Left ventricle myocardium superior (tissue), 1 donor: ENCODE results near the gene SYT7. TPM values are rescaled to one million over a fixed set of nuclear protein-coding genes. Genes with fewer than 3 reads are reported as not detected.

ENCODE experiments used
- ATAC-seq: fragments of 200-7000 bp; cut with Tn5 transposase; one replicate; pipeline ENCODE4 v1.9.1; 2020; ENCODE audit warnings: mild to moderate bottlenecking, moderate library complexity
- DNase-seq: peaks from one replicate; pipeline ENCODE4 v3.0.0-alpha.2; 2020
- intact Hi-C: fragments of 100-400 bp; cut with micrococcal nuclease; formaldehyde crosslinking; loops from one replicate; pipeline ENCODE4 v1.11.0; 2022
- total RNA-seq: library from RNA; stranded (reverse); fragmentation: NEBNext Ultra II Directional; extraction: Animal tissue kit (Norgen Biotek cat#: 25700); gene quantifications from one replicate; pipeline ENCODE4 v1.2.1, GENCODE V29; 2021
- donor health status: DM: no; HTN: yes; CAD: no; lungs with severe emphysema.

The SYT7 gene
- total RNA-seq, 1 donor from 2014 or later, result 32.5 TPM

GRCh38 chr11:61510166-61510919 lies 70.5 kb downstream of the SYT7 start:
- intact Hi-C loops, result no loop called here
- DNase-seq (no peak), ATAC-seq (no peak)

- peak; percentile 94 for ATAC-seq
- intact Hi-C loops, result no loop called here
- DNase-seq, result peak; percentile 85
Measured at GRCh38 chr11:61509043-61510029, 71.5 kb downstream of the SYT7 start.

GRCh38 chr11:61507962-61508861 lies 72.7 kb downstream of the SYT7 start, which contains the start of gene LRRC10B:
TSS of gene LRRC10B (plus strand) at chr11:61508749. CDS start at chr11:61508999, 250 bp downstream.
- intact Hi-C loops, result no loop called here
- ATAC-seq, result no peak
- peak; percentile 46 for DNase-seq

- DNase-seq (no peak), ATAC-seq (no peak)
- intact Hi-C loops, result no loop called here
Measured at GRCh38 chr11:61507012-61507768, 73.7 kb downstream of the SYT7 start.

GRCh38 chr11:61505640-61506155 lies 75.2 kb downstream of the SYT7 start:
- intact Hi-C loops, result no loop called here
- ATAC-seq (no peak), DNase-seq (no peak)

- intact Hi-C loops, result no loop called here
- ATAC-seq, result no peak
- no peak for DNase-seq
Measured at GRCh38 chr11:61505106-61505505, 75.8 kb downstream of the SYT7 start.

DNA sequence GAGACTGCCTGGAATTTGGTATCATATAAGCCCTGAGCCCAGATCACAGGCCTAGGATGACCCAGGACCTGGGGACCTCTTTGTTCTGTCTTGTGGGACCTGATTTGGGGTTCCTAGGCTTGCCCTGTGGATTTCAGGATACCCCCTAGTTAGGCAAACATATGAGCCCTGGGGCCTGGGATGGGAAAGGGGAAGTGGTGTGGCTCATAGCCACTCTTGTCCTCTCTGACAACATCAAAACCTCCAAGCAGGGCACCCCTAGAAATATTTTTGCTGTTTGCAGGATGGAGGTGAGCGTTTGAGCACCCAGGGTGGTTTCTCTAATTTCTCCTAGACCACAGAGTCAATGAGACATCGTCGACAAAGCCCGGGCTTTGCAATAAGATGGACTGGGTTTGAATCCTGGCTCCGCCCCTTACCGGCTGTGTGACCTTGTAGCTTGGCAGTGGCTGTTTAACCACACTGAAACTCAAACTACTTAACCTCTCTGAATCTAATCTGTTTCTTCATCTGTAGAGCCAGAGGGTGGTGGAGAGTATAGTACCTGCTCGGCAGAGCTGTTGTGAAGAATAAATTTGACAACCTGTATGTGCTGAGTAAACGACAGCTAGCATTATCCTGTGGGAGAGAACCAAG lies 77.6 kb downstream of the SYT7 start:
- no peak for ATAC-seq

GRCh38 chr11:61502522-61502921 lies 78.4 kb downstream of the SYT7 start:
- ATAC-seq (no peak), DNase-seq (no peak)
- intact Hi-C loops, result no loop called here

More for the DNA sequence above, 77.6 kb downstream of the SYT7 start:
- intact Hi-C loops, result no loop called here
- DNase-seq, result no peak

- no peak for ATAC-seq
- no peak for DNase-seq
- intact Hi-C loops, result no loop called here
Measured at GRCh38 chr11:61499816-61500491, 80.9 kb downstream of the SYT7 start.

GRCh38 chr11:61498767-61499341 lies 82.0 kb downstream of the SYT7 start:
- ATAC-seq (no peak), DNase-seq (no peak)
- intact Hi-C loops, result no loop called here

DNA sequence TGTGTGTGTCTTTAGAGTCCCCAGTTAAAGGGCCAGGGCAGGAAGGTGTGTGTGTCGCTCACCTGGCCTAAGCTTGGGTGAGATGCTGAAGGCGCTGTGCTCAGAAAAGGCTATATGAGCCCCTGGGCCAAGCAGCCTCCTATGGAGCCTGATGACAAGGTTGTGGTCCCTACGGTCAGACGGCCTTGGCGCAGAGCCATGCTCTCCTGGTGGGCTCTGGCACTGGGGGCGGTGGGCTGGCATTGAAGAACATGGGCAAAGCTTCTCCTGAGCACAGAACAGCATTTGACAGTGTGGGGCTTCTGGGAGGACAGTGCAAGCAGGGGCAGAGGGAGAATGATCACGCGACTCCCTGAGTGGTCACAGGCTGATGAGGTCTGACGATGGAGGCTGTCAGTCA lies 83.0 kb downstream of the SYT7 start:
- DNase-seq, result no peak
- ATAC-seq, result no peak
- intact Hi-C loops, result no loop called here

- intact Hi-C loops, result no loop called here
- DNase-seq (no peak), ATAC-seq (no peak)
Measured at GRCh38 chr11:61497473-61497872, 83.4 kb downstream of the SYT7 start.

- ATAC-seq (no peak), DNase-seq (no peak)
- intact Hi-C loops, result no loop called here
Measured at GRCh38 chr11:61496602-61497400, 84.1 kb downstream of the SYT7 start.

DNA sequence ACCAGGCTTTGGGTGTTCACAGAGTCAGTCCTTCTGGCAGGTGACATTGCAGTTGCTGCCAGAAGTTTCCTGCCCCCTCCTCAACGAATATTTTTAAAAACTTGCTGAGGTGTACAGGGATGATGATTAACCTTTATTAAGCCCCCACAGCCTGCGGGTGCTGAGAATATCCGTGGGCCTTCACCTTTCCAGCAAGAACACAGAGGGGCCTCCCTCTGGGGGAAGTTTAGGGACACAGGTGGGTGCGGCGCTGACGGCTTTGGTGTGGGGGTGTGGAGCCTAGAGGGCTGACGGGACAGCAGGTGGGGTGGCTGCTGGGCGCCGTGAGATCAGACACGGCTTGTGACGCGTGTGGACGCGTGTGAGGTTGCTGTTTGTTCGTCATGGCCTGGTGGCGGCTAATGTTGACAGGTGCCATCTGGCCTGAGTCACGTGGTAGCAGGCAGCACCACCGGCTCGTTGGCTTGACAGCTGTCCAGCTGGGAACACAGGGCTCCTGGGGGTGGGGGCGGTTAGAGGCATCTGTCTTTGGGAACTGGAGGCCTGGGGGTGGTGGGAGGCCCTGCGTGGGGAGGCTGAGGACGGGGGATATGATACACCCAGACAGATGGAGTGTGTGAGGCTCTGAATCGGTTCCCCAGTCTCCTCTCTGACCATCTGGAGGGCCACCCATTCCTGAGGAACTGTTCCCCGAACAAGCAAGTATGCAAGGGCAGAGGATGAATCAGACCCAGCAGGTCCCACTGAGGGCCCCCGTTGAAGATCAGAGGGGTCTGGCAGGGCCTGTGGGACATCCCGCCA lies 84.9 kb downstream of the SYT7 start:
- DNase-seq, result no peak
- ATAC-seq, result peak; percentile 10
- intact Hi-C loops, result no loop called here

- DNase-seq, result peak; percentile 63
- intact Hi-C loops, result no loop called here
- peak; percentile 60 for ATAC-seq
Measured at GRCh38 chr11:61494381-61494961, 86.4 kb downstream of the SYT7 start.
